ENCODE measurements around the gene DNAJB5. TPM values are rescaled to one million over a fixed set of nuclear protein-coding genes. Genes with fewer than 3 reads are reported as not detected.

Gene DNAJB5
- polyA plus RNA-seq, 1 donor from 2014 or later = 99.1 TPM

- no peak overlapping the region for H3K9ac ChIP-seq (ENCODE audit: low read length)
- H4K20me1 ChIP-seq (ENCODE audit: insufficient read depth) = no peaks in the 10 kb centered on the region
- H3K4me2 ChIP-seq (ENCODE audit: low read length) = no peak overlapping the region
- H2AFZ ChIP-seq (ENCODE audit: low read depth, low read length) = no peak overlapping the region
- H3K79me2 ChIP-seq (replicated peaks; ENCODE audit: insufficient read depth, low read length) = no peaks in the 10 kb centered on the region
- no peak for TF ChIP-seq POLR2AphosphoS5 (IDR thresholded peaks at IDR 0.05)
- TF ChIP-seq EZH2 (IDR thresholded peaks at IDR 0.05; ENCODE audit: borderline replicate concordance, insufficient read depth, low read length, poor library complexity, severe bottlenecking) = no peak
- TF ChIP-seq SMC3 (conservative IDR thresholded peaks at IDR 0.05; ENCODE audit: poor library complexity) = no peak
- no peak for TF ChIP-seq MXI1 (conservative IDR thresholded peaks at IDR 0.05; ENCODE audit: poor library complexity, severe bottlenecking)
- no peak for TF ChIP-seq EP300 (conservative IDR thresholded peaks at IDR 0.05; ENCODE audit: poor library complexity, severe bottlenecking)
- TF ChIP-seq CTCF (IDR thresholded peaks at IDR 0.05; ENCODE audit: poor library complexity, severe bottlenecking) = no peak
- TF ChIP-seq TAF1 (IDR thresholded peaks at IDR 0.05; ENCODE audit: low read depth) = no peak
- no peak for TF ChIP-seq RAD21 (conservative IDR thresholded peaks at IDR 0.05)
- TF ChIP-seq REST (IDR thresholded peaks at IDR 0.05; ENCODE audit: borderline replicate concordance) = no peak
- no peaks in the 10 kb centered on the region for H3K36me3 ChIP-seq (ENCODE audit: insufficient read depth, low read length)
- H3K9me2 ChIP-seq (ENCODE audit: insufficient read depth, low read length) = no peaks in the 10 kb centered on the region
- no peak overlapping the region for H3K4me3 ChIP-seq (ENCODE audit: low read length)
- H3K27me3 ChIP-seq (ENCODE audit: insufficient read depth, low read depth, low read length) = peaks cover 11% of the 10 kb centered on the region
- no peaks in the 10 kb centered on the region for H3F3A ChIP-seq (ENCODE audit: insufficient read depth, low read length, poor library complexity, severe bottlenecking)
- no peaks in the 10 kb centered on the region for H3K9me3 ChIP-seq (ENCODE audit: low read length)
- no peak overlapping the region for H3K27ac ChIP-seq (ENCODE audit: low read length)
Observed at GRCh38 chr9:34962546-34962945, 27.0 kb upstream of the DNAJB5 start.

GRCh38 chr9:34963552-34963951, 26.0 kb upstream of the DNAJB5 start:
- H3K4me2 ChIP-seq (ENCODE audit: low read length) = no peak overlapping the region
- TF ChIP-seq CTCF (IDR thresholded peaks at IDR 0.05; ENCODE audit: poor library complexity, severe bottlenecking) (no peak), EP300 (conservative IDR thresholded peaks at IDR 0.05; ENCODE audit: poor library complexity, severe bottlenecking) (no peak), POLR2AphosphoS5 (IDR thresholded peaks at IDR 0.05) (no peak), RAD21 (conservative IDR thresholded peaks at IDR 0.05) (no peak), EZH2 (IDR thresholded peaks at IDR 0.05; ENCODE audit: borderline replicate concordance, insufficient read depth, low read length, poor library complexity, severe bottlenecking) (no peak), TAF1 (IDR thresholded peaks at IDR 0.05; ENCODE audit: low read depth) (no peak), MXI1 (conservative IDR thresholded peaks at IDR 0.05; ENCODE audit: poor library complexity, severe bottlenecking) (no peak), REST (IDR thresholded peaks at IDR 0.05; ENCODE audit: borderline replicate concordance) (no peak), SMC3 (conservative IDR thresholded peaks at IDR 0.05; ENCODE audit: poor library complexity) (no peak)
- H3K79me2 ChIP-seq (replicated peaks; ENCODE audit: insufficient read depth, low read length) = no peaks in the 10 kb centered on the region
- H3K36me3 ChIP-seq (ENCODE audit: insufficient read depth, low read length) = no peaks in the 10 kb centered on the region
- no peak overlapping the region for H3K27ac ChIP-seq (ENCODE audit: low read length)
- no peaks in the 10 kb centered on the region for H3K9me2 ChIP-seq (ENCODE audit: insufficient read depth, low read length)
- H3F3A ChIP-seq (ENCODE audit: insufficient read depth, low read length, poor library complexity, severe bottlenecking) = no peaks in the 10 kb centered on the region
- H3K9me3 ChIP-seq (ENCODE audit: low read length) = no peaks in the 10 kb centered on the region
- H3K27me3 ChIP-seq (ENCODE audit: insufficient read depth, low read depth, low read length) = peaks cover 8% of the 10 kb centered on the region
- no peak overlapping the region for H3K4me3 ChIP-seq (ENCODE audit: low read length)
- H2AFZ ChIP-seq (ENCODE audit: low read depth, low read length) = no peak overlapping the region
- no peak overlapping the region for H3K9ac ChIP-seq (ENCODE audit: low read length)
- no peaks in the 10 kb centered on the region for H4K20me1 ChIP-seq (ENCODE audit: insufficient read depth)

Measured in neural cell (in vitro differentiated cells).